ENCODE data around the gene SETD1A. TPM values are rescaled to one million over a fixed set of nuclear protein-coding genes. Genes with fewer than 3 reads are reported as not detected.

The SETD1A gene
- total RNA-seq, 1 donor from 2014 or later: 18.0 TPM

DNA sequence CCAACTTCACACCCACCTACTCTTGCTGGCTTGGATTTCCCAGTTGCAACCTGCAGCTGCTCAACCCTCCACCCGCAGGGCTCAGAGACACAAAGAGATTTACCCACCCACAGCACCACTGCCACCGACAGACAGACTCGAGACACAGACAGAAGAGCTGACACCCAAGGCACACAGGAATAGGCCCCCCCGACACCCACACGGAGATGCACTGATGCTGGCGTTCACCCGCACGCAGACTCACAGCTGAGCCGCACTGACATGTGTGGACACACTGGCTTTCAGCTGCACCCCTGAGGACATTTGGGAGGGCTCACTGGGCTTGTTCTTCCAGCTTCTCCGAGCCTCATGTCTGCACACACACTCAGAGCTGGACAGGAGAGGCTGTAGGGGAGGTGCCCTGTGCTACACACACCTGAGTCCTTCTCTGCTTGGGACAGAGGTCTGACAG, 44.7 kb downstream of the SETD1A start:
- no peak for DNase-seq (ENCODE audit: low spot score)
- H3K4me1 Mint-ChIP-seq (ENCODE audit: low read depth): peaks cover 26% of the 10 kb centered on the region
- no peaks in the 10 kb centered on the region for H3K36me3 Mint-ChIP-seq (ENCODE audit: low read depth)
- H3K27me3 Mint-ChIP-seq (ENCODE audit: low read depth): no peaks in the 10 kb centered on the region
- H3K4me3 Mint-ChIP-seq (ENCODE audit: unreplicated experiment): no peak overlapping the region
- no peaks in the 10 kb centered on the region for H3K9me3 Mint-ChIP-seq (ENCODE audit: low read depth)
- no peak overlapping the region for H3K27ac Mint-ChIP-seq (ENCODE audit: unreplicated experiment)
- TF ChIP-seq CTCF (IDR thresholded peaks at IDR 0.05): no peak

DNA sequence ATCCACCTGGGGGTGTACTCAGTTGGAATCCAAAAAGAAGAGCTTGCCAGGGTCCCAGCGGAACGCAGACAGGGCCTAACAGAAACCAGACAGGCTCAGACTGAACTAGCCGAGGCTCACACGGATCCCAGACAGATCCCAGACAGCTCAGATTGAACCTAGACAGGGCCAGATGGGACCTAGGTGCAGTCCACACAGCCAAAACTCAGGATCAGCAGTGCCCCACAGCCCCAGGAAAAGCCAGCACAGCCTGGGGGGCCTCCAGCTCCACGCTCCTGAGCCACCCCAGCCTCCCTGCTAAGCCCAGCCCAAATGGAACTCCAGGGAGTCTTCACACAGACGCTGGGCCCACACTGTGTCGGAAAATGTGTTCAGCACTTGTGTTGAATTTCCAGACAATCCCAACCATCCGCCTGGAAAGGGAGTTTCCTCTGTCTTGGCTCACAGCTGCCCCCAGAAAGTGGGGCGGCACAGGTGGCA, 45.3 kb downstream of the SETD1A start:
- no peak overlapping the region for H3K27ac Mint-ChIP-seq (ENCODE audit: unreplicated experiment)

DNA sequence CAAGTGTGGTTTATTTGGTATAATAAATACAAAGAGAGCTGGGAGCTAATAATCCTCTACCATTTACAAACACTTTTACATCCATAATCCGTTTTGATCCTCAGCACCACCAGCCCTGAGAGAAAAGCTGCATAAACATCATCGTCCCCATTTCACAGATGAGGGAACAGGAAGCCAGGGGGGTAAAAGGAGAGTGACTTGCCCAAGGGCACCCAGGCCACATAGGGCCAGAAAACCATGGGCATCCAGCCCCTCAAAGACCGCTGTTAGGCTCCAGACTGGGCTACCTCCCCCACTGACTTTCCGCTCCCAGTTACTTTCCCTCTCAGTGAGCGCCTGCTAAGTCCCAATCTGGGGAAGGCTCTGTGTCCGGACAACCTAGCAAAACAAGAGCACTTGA, 46.2 kb downstream of the SETD1A start:
- Mint-ChIP-seq H3K4me1 (ENCODE audit: low read depth) (peaks cover 11% of the 10 kb centered on the region), H3K9me3 (ENCODE audit: low read depth) (no peaks in the 10 kb centered on the region), H3K27ac (ENCODE audit: unreplicated experiment) (no peak overlapping the region), H3K4me3 (ENCODE audit: unreplicated experiment) (no peak overlapping the region), H3K36me3 (ENCODE audit: low read depth) (no peaks in the 10 kb centered on the region), H3K27me3 (ENCODE audit: low read depth) (no peaks in the 10 kb centered on the region)
- no peak for TF ChIP-seq CTCF (IDR thresholded peaks at IDR 0.05)
- no peak for DNase-seq (ENCODE audit: low spot score)

More for the DNA sequence above, 45.3 kb downstream of the SETD1A start:
- Mint-ChIP-seq H3K36me3 (ENCODE audit: low read depth) (no peaks in the 10 kb centered on the region), H3K27me3 (ENCODE audit: low read depth) (no peaks in the 10 kb centered on the region), H3K4me3 (ENCODE audit: unreplicated experiment) (no peak overlapping the region), H3K4me1 (ENCODE audit: low read depth) (peaks cover 20% of the 10 kb centered on the region), H3K9me3 (ENCODE audit: low read depth) (no peaks in the 10 kb centered on the region)
- no peak for TF ChIP-seq CTCF (IDR thresholded peaks at IDR 0.05)
- no peak for DNase-seq (ENCODE audit: low spot score)

DNA sequence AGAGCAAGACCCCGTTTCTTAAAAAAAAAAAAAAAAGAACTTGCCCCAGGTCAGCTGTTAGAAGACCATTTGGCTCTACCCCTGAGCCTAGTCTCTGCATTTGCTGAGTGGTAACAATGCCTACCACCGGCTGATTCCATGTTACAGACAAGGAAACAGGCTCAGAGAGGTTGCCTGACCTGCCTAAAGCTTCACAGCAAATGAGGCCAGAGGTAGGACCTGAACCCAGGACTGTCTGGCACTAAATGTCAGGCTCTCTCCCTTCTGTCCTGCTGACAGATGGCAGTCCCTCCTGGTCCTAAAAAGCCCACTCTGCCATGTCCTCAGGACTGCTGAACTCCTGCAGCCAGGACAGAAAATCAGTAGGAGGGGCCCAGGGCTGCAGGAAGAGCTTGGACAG, 47.1 kb downstream of the SETD1A start:
- Mint-ChIP-seq H3K9me3 (ENCODE audit: low read depth) (no peaks in the 10 kb centered on the region), H3K36me3 (ENCODE audit: low read depth) (no peaks in the 10 kb centered on the region), H3K4me3 (ENCODE audit: unreplicated experiment) (no peak overlapping the region), H3K27me3 (ENCODE audit: low read depth) (no peaks in the 10 kb centered on the region), H3K27ac (ENCODE audit: unreplicated experiment) (no peak overlapping the region), H3K4me1 (ENCODE audit: low read depth) (peaks cover 4% of the 10 kb centered on the region)
- no peak for TF ChIP-seq CTCF (IDR thresholded peaks at IDR 0.05)
- DNase-seq (ENCODE audit: low spot score): no peak

DNA sequence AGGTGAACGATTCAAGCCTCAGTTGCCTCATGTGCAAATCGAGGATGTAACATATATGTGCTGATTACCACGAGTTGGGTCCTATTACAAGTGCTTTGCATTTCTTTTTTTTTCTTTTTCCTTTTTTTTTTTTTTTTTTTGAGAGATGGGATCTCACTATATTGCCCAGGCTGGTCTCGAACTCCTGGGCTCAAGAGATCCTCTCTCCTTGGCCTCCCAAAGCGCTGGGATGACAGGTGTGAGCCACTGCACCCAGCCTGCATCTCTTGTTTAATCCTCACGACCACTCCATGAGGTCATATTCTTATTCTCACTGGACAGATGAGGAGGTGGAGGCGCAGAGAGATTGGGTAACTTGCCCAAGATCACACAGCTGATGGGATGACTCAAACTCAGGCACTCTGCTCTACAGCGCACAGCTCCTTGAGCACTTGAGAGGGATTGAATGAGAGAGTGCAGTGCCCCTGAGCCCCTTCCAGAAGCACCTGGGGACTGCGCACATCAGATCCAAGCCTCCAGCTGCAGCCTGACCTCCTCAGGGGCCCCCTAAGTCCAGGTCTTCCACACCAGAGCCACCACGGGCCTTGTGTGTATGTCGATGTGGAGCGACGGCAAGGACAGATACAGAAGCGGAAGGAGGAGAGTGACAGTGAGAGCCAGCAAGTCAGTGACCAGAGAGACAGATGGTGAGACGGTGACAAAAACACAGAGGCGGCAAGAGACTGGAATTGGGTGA, 48.0 kb downstream of the SETD1A start:
- H3K4me1 Mint-ChIP-seq (ENCODE audit: low read depth): peaks cover 8% of the 10 kb centered on the region
- no peak for TF ChIP-seq CTCF (IDR thresholded peaks at IDR 0.05)
- no peak overlapping the region for H3K4me3 Mint-ChIP-seq (ENCODE audit: unreplicated experiment)
- no peak overlapping the region for H3K27ac Mint-ChIP-seq (ENCODE audit: unreplicated experiment)
- no peaks in the 10 kb centered on the region for H3K9me3 Mint-ChIP-seq (ENCODE audit: low read depth)
- DNase-seq (ENCODE audit: low spot score): no peak
- no peaks in the 10 kb centered on the region for H3K27me3 Mint-ChIP-seq (ENCODE audit: low read depth)
- no peaks in the 10 kb centered on the region for H3K36me3 Mint-ChIP-seq (ENCODE audit: low read depth)
